ENCODE data around the gene PDSS2. TPM values are rescaled to one million over a fixed set of nuclear protein-coding genes. Genes with fewer than 3 reads are reported as not detected.

The PDSS2 gene
- total and polyA plus RNA-seq, 9 of the 15 experiments (the other 6 are each of a cell fraction or from before 2014, with no cell fraction given): 5.8 to 21.1 (median 12.0) TPM

DNA sequence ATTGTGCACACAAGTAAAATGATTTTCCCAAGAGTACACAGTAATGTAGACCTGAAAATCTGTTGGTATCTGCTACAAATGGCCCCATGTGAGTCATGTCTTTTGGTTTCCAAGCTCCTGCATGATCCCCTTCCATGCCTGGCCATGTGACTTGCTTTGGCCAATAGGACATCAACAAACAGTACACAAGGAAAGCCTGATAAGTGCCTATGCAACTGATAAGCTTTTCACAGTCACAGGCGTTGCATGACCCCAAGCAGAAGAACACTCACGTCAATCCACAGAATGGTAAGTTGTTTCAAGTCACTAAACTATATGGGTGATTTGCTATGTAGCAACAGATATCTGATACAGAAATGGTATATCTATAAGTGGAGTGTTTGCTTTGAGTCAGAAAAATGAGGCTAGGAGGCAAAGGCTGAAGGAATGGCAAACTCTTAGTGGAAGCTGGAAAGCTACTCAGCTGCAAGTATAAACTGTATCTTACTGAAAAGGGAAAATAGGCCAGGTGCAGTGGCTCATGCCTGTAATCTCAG is 184.0 kb downstream of the PDSS2 start (continued):
- TF ChIP-seq, protein P1, sequence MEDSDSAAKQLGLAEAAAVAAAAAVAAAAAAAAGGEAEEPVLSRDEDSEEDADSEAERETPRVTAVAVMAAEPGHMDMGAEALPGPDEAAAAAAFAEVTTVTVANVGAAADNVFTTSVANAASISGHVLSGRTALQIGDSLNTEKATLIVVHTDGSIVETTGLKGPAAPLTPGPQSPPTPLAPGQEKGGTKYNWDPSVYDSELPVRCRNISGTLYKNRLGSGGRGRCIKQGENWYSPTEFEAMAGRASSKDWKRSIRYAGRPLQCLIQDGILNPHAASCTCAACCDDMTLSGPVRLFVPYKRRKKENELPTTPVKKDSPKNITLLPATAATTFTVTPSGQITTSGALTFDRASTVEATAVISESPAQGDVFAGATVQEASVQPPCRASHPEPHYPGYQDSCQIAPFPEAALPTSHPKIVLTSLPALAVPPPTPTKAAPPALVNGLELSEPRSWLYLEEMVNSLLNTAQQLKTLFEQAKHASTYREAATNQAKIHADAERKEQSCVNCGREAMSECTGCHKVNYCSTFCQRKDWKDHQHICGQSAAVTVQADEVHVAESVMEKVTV (CRISPR knock-in tag; IDR thresholded peaks at IDR 0.05): no peak
- TF ChIP-seq MTF1 (CRISPR knock-in tag; IDR thresholded peaks at IDR 0.05; ENCODE audit: borderline replicate concordance) (no peak), GABPB2 (CRISPR knock-in tag; conservative IDR thresholded peaks at IDR 0.05) (no peak), SMARCC2 (IDR thresholded peaks at IDR 0.05; ENCODE audit: low read depth) (peak; percentile 81; the same call in 1 of the 2 replicates), JUND (IDR thresholded peaks at IDR 0.05; ENCODE audit: borderline replicate concordance, low read depth, low read length) (peak; percentile 88), JUND (tag; IDR thresholded peaks at IDR 0.05; ENCODE audit: borderline replicate concordance, low read depth, low read length) (peak; percentile 89; the same call in 2 of the 3 replicates), ZNF436 (CRISPR knock-in tag; IDR thresholded peaks at IDR 0.05) (no peak), POLR2H (tag; IDR thresholded peaks at IDR 0.05; ENCODE audit: low read depth) (peak; percentile 42; the same call in 1 of the 2 replicates), TAF7 (tag; IDR thresholded peaks at IDR 0.05) (no peak), MEF2D (tag; conservative IDR thresholded peaks at IDR 0.05; ENCODE audit: low read depth) (0 out of 2 replicates have a peak, but pooled peaks have one; percentile 34), GATAD2B (IDR thresholded peaks at IDR 0.05; ENCODE audit: borderline replicate concordance) (peak; percentile 38; the same call in 1 of the 2 replicates), FOXP1 (CRISPR knock-in tag; IDR thresholded peaks at IDR 0.05) (peak; percentile 60; the same call in 1 of the 2 replicates), KLF10 (CRISPR knock-in tag; IDR thresholded peaks at IDR 0.05) (no peak), HNRNPK (IDR thresholded peaks at IDR 0.05; ENCODE audit: low read depth, low read length, poor library complexity, severe bottlenecking) (no peak), KLF16 (IDR thresholded peaks at IDR 0.05) (peak; percentile 62; the same call in 1 of the 2 replicates), SAFB2 (IDR thresholded peaks at IDR 0.05; ENCODE audit: borderline replicate concordance, low read depth, low read length, severe bottlenecking) (no peak), ZNF121 (CRISPR knock-in tag; conservative IDR thresholded peaks at IDR 0.05) (no peak), CBFA2T2 (conservative IDR thresholded peaks at IDR 0.05) (peak; percentile 92), RFX5 (IDR thresholded peaks at IDR 0.05; ENCODE audit: low read depth, low read length) (no peak)
- TF ChIP-seq, protein P2, sequence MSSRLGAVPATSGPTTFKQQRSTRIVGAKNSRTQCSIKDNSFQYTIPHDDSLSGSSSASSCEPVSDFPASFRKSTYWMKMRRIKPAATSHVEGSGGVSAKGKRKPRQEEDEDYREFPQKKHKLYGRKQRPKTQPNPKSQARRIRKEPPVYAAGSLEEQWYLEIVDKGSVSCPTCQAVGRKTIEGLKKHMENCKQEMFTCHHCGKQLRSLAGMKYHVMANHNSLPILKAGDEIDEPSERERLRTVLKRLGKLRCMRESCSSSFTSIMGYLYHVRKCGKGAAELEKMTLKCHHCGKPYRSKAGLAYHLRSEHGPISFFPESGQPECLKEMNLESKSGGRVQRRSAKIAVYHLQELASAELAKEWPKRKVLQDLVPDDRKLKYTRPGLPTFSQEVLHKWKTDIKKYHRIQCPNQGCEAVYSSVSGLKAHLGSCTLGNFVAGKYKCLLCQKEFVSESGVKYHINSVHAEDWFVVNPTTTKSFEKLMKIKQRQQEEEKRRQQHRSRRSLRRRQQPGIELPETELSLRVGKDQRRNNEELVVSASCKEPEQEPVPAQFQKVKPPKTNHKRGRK (tag; IDR thresholded peaks at IDR 0.05): no peak
- TF ChIP-seq, protein P3, sequence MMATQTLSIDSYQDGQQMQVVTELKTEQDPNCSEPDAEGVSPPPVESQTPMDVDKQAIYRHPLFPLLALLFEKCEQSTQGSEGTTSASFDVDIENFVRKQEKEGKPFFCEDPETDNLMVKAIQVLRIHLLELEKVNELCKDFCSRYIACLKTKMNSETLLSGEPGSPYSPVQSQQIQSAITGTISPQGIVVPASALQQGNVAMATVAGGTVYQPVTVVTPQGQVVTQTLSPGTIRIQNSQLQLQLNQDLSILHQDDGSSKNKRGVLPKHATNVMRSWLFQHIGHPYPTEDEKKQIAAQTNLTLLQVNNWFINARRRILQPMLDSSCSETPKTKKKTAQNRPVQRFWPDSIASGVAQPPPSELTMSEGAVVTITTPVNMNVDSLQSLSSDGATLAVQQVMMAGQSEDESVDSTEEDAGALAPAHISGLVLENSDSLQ (IDR thresholded peaks at IDR 0.05): peak; percentile 85
- TF ChIP-seq, protein P4, sequence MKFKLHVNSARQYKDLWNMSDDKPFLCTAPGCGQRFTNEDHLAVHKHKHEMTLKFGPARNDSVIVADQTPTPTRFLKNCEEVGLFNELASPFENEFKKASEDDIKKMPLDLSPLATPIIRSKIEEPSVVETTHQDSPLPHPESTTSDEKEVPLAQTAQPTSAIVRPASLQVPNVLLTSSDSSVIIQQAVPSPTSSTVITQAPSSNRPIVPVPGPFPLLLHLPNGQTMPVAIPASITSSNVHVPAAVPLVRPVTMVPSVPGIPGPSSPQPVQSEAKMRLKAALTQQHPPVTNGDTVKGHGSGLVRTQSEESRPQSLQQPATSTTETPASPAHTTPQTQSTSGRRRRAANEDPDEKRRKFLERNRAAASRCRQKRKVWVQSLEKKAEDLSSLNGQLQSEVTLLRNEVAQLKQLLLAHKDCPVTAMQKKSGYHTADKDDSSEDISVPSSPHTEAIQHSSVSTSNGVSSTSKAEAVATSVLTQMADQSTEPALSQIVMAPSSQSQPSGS (CRISPR knock-in tag; IDR thresholded peaks at IDR 0.05): no peak
